ENCODE data around the gene KNCN. TPM values are rescaled to one million over a fixed set of nuclear protein-coding genes. Genes with fewer than 3 reads are reported as not detected.
A peak's percentile ranks its signal among the peaks of the same experiment; 100 is the strongest.

Gene KNCN
- total RNA-seq, 6 experiments from 2014 or later, result not detected

- intact Hi-C loops (cut with DNase I), result no loop called here
- no peaks in the 10 kb centered on the region for H3K9me3 ChIP-seq
- no peaks in the 10 kb centered on the region for H3K27me3 ChIP-seq
- H3K36me3 ChIP-seq, result peaks cover 0 to 39% (median 17%) of the 10 kb centered on the region in 4 donors
- ATAC-seq, result peak; percentile 45 to 65 (median 54)
- H3K27ac ChIP-seq, result peak overlapping the region in 1 of 3 donors; percentile 29
- peak in 2 of 3 donors; percentile 57 to 66 for DNase-seq
- WGBS (ENCODE audit: insufficient coverage, low coverage, low lambda C conversion rate, missing lambda C conversion rate), result 45% methylated on average over 3 of the region's 3 CpGs
- no peak overlapping the region for H3K4me3 ChIP-seq
- no peak for TF ChIP-seq POLR2A (IDR thresholded peaks at IDR 0.05)
- TF ChIP-seq CTCF (IDR thresholded peaks at IDR 0.05), result no peak
- H3K4me1 ChIP-seq, result no peaks in the 10 kb centered on the region
Observed at GRCh38 chr1:46595127-46595526, 43.7 kb upstream of the KNCN start.

GRCh38 chr1:46594063-46594462 lies 42.6 kb upstream of the KNCN start:
- 76% methylated on average over 5 of the region's 5 CpGs for WGBS (ENCODE audit: insufficient coverage, low coverage, low lambda C conversion rate, missing lambda C conversion rate)
- H3K27ac ChIP-seq, result peak overlapping the region in 1 of 3 donors; percentile 56
- ATAC-seq, result peak in 2 of 4 donors; percentile 28 to 59
- H3K27me3 ChIP-seq, result no peaks in the 10 kb centered on the region
- H3K4me3 ChIP-seq, result no peak overlapping the region
- DNase-seq, result no peak
- intact Hi-C loops (cut with DNase I), result no loop called here
- no peaks in the 10 kb centered on the region for H3K9me3 ChIP-seq
- H3K4me1 ChIP-seq, result no peaks in the 10 kb centered on the region
- H3K36me3 ChIP-seq, result peaks cover 0 to 50% (median 17%) of the 10 kb centered on the region in 4 donors
- TF ChIP-seq CTCF (IDR thresholded peaks at IDR 0.05) (no peak), POLR2A (IDR thresholded peaks at IDR 0.05) (no peak)

- DNase-seq (no peak), ATAC-seq (no peak)
- WGBS (ENCODE audit: insufficient coverage, low coverage, low lambda C conversion rate, missing lambda C conversion rate), result 73% methylated on average over 4 of the region's 4 CpGs
- no peak overlapping the region for H3K4me3 ChIP-seq
- no peak overlapping the region for H3K27ac ChIP-seq
- H3K4me1 ChIP-seq, result no peaks in the 10 kb centered on the region
- H3K27me3 ChIP-seq, result no peaks in the 10 kb centered on the region
- TF ChIP-seq POLR2A (IDR thresholded peaks at IDR 0.05) (no peak), CTCF (IDR thresholded peaks at IDR 0.05) (no peak)
- peaks cover 0 to 54% (median 17%) of the 10 kb centered on the region in 4 donors for H3K36me3 ChIP-seq
- intact Hi-C loops (cut with DNase I), result no loop called here
- H3K9me3 ChIP-seq, result no peaks in the 10 kb centered on the region
Observed at GRCh38 chr1:46592823-46593222, 41.4 kb upstream of the KNCN start.

GRCh38 chr1:46589529-46589928 lies 38.1 kb upstream of the KNCN start:
- Histone ChIP-seq H3K27me3 (no peaks in the 10 kb centered on the region), H3K4me3 (no peak overlapping the region), H3K9me3 (no peaks in the 10 kb centered on the region), H3K4me1 (no peaks in the 10 kb centered on the region), H3K27ac (no peak overlapping the region), H3K36me3 (peaks cover 0 to 54% (median 17%) of the 10 kb centered on the region in 4 donors)
- intact Hi-C loops (cut with DNase I), result no loop called here
- 100% methylated on average over 2 of the region's 3 CpGs for WGBS (ENCODE audit: insufficient coverage, low coverage, low lambda C conversion rate, missing lambda C conversion rate)
- ATAC-seq (no peak), DNase-seq (no peak)
- no peak for TF ChIP-seq POLR2A (IDR thresholded peaks at IDR 0.05)
- TF ChIP-seq CTCF (IDR thresholded peaks at IDR 0.05), result no peak

GRCh38 chr1:46587069-46587468 lies 35.6 kb upstream of the KNCN start:
- Histone ChIP-seq H3K36me3 (peaks cover 0 to 56% (median 11%) of the 10 kb centered on the region in 4 donors), H3K27me3 (no peaks in the 10 kb centered on the region), H3K4me1 (no peaks in the 10 kb centered on the region), H3K4me3 (no peak overlapping the region), H3K27ac (no peak overlapping the region), H3K9me3 (no peaks in the 10 kb centered on the region)
- 73% methylated on average over 6 of the region's 7 CpGs for WGBS (ENCODE audit: insufficient coverage, low coverage, low lambda C conversion rate, missing lambda C conversion rate)
- ATAC-seq, result peak; percentile 60 to 83 (median 74)
- peak in 2 of 3 donors; percentile 54 to 69 for DNase-seq
- intact Hi-C loops (cut with DNase I), result no loop called here
- TF ChIP-seq POLR2A (IDR thresholded peaks at IDR 0.05) (no peak), CTCF (IDR thresholded peaks at IDR 0.05) (no peak)
